NCI-H510A treated with DMSO at 0.1 percent for 48 hours (cell line): ENCODE measurements around the gene SPARCL1.
"Not testable (repeated sequence)": the region's sequence is repeated elsewhere in the genome, so short reads cannot be mapped to it uniquely, and the experiment has no call there.

Experiments used
- DNase-seq: peaks from one replicate; lab custom pipeline; 2025; lab: John Stamatoyannopoulos, UW

Gene SPARCL1

GRCh38 chr4:87442889-87443288 is 86.3 kb downstream of the SPARCL1 start:
- no peak for DNase-seq

DNA sequence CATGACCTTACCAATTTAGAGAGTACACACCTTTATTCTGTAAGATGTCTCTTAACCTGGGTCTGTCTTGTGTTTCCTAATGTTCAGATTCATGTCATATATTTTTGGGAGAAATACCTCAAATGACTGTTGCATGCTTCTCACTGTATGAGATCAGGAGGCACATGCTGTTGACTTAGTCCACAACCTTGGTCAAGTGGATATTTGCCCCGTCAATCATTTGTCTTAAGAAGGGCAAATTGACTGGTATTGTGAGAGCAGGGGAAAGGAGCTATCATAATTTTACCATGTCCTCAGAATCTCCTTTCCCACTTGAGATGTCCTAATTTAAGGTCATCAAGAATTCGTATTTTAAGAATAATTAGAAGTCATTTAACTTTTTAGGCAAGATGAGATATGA is 95.8 kb downstream of the SPARCL1 start:
- no peak for DNase-seq

DNA sequence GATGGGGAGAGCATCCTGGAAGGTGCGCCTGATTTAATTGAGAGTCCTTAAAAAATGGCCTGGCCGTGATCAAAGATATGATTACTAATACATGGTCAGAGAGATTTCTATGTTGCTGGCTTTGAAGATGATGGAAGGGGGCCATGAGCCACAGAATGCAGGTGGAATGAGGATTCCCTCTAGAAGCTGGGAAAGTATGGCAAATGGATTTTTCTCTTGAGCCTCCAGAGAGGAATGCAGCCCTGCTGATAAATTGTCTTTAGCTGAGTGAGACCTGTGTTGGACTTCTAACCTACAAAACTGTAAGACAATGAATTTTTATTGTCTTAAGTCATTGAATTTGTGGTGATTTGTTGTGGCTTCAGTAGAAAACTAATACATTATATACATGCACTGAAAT is 99.1 kb downstream of the SPARCL1 start:
- DNase-seq = no peak

GRCh38 chr4:87428979-87429378 is 100.2 kb downstream of the SPARCL1 start:
- no peak for DNase-seq

GRCh38 chr4:87427518-87427868 is 101.7 kb downstream of the SPARCL1 start:
- no peak for DNase-seq

GRCh38 chr4:87426865-87427517 is 102.2 kb downstream of the SPARCL1 start:
- DNase-seq = no peak

DNA sequence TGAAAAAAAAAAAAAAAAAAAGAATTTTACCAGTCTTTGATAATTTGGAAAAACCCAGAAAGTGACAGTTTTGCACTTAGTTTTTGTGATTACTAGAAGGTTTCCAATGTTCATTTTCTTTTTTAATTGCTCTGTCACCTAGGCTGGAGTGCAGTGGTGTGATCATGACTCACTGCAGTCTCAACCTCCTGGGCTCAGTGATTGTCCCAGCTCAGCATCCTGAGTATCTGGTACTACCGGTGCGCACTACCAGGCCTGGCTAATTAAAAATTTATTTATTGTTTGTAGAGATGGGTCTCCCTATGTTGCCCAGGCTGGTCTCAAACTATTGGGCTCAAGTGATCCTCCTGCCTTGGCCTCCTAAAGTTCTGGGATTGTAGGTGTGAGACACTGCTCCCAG is 103.5 kb downstream of the SPARCL1 start:
- no peak for DNase-seq

DNA sequence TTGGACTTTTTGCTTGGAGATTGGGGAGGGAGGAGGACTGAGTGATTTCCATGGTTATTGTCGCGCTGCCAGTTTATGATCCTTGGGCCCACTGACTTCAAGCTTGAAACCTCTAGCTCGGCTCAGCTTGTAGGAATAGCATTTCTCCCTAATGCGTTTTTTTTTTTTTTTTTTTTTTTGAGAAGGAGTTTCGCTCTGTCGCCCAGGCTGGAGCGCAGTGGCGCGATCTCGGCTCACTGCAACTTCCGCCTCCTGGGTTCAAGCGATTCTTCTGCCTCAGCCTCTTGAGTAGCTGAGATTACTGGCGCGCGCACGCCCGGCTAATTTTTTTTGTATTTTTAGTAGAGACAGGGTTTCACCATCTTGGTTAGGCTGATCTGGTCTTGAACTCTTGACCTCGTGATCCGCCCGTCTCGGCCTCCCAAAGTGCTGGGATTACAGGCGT is 105.1 kb downstream of the SPARCL1 start:
- not testable (repeated sequence) for DNase-seq
